ENCODE data around the gene KRT37.

Gene KRT37

GRCh38 chr17:41424111-41424635 is at the start of gene KRT37:
TSS of gene KRT37 (minus strand) at chr17:41424585. CDS start at chr17:41424523, 62 bp downstream.
- no peak for DNase-seq

- no peak for DNase-seq
Observed at GRCh38 chr17:41468346-41468745, 44.0 kb upstream of the KRT37 start.

DNA sequence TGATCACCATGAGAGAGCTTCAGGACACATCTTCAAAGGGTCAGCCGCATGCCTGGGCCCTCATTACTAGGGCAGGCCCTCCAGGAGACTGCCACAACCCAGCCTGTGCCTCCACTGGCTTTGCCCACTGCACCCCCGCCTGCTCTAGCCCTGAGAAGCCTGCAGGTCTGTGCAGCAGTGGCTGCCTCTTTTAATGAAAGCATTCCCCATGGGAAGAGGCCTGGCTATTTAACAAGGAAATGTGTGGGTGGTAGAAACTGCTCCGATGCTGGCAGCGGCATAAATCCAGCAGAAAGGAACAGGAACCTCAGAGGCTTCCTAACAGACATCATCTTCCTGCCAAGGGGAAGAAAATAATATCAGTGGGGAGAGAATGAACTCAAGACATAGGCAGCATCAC is 43.2 kb upstream of the KRT37 start:
- DNase-seq: no peak

GRCh38 chr17:41466988-41467387 is 42.6 kb upstream of the KRT37 start, which contains the start of gene KRT32:
TSS of gene KRT32 (minus strand) at chr17:41467386. CDS start at chr17:41467325, 61 bp downstream.
- no peak for DNase-seq

DNA sequence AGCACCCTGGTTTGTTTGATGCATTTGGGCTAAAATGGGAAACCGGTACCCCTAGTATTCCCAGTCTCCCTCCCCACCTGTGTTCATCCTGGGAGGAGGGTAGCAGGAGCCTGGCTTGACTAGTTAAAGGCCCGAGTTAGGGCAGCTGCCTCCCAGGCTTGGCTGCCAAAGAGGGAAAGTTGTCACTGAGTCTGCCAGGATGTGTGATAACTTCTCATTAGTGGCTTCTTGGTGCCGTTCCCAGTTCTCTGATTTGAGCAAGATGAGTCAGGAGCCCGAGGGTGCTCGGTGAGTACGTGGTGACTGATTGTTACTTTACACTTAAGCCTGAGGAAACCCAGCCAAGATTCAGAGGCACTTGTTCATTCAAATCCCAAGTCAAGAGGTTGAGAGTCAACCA is 40.3 kb upstream of the KRT37 start:
- no peak for DNase-seq

- no peak for DNase-seq
Observed at GRCh38 chr17:41464173-41464572, 39.8 kb upstream of the KRT37 start.

GRCh38 chr17:41463746-41464145 is 39.4 kb upstream of the KRT37 start:
- DNase-seq: no peak

DNA sequence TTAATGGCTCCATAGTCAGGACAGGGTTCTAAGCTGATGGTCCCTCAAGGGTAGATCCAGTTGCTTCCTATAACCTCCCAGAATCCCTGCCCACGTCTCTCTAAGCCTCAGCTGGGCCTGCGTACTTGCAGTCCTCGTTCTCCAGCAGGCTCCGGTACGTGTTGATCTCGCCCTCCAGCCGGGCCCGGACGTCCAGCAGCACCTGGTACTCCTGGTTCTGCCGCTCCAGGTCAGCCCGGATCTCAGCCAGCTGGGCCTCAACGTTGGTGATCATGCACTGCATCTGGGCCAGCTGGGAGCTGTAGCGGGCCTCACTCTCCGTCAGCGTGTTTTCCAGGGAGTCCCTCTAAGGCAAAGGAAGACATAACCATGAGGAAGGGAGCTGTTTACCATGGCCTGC is 38.3 kb upstream of the KRT37 start:
- DNase-seq: no peak

DNA sequence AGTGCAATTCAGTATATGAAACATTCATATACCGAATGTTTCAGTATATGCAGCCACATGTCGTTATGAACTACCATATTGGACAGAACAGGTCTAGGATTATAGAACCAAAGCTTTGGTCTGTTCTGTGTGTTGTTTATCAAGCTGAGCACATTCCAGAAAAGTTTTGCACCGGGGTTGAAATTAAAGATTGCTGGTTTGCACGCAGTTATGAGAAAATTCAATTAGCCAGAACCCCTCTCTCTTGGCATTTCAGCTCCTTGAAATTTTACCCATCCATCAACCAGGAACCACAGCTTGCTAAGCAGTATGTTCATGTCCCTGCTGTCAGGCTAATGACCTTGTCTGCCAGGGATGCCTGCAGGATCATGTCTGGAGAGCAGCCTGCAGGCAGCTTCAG is 33.3 kb upstream of the KRT37 start:
- no peak for DNase-seq

DNA sequence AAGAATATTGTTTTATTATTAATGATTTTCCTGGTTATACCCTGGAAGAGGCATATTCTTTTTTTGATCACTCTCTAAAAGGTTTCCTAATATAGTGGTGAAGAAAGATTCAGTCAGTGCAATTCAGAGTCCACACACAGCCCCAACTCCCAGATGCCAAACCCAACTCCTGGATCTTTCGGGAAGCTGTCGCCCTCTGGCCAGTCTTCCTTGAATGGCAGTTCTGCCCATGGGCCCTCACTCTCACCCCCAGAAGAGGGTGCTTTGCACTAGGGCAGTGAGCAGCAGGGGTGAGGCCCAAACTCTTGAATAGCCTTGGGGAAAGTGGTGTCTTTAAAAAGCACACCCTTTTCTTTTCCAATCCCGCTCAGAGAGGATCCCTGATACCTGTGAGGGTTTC is 31.8 kb upstream of the KRT37 start:
- DNase-seq: no peak

- no peak for DNase-seq
Observed at GRCh38 chr17:41455236-41455635, 30.9 kb upstream of the KRT37 start.

GRCh38 chr17:41453066-41453465 is 28.7 kb upstream of the KRT37 start:
- DNase-seq: no peak

- DNase-seq: no peak
Observed at GRCh38 chr17:41452281-41452680, 27.9 kb upstream of the KRT37 start.

- no peak for DNase-seq
Observed at GRCh38 chr17:41451154-41451728, 26.9 kb upstream of the KRT37 start.

- no peak for DNase-seq
Observed at GRCh38 chr17:41449008-41449407, 24.6 kb upstream of the KRT37 start.

- DNase-seq: no peak
Observed at GRCh38 chr17:41448506-41448905, 24.1 kb upstream of the KRT37 start.

GRCh38 chr17:41446806-41447205 is 22.4 kb upstream of the KRT37 start:
- DNase-seq: no peak

DNA sequence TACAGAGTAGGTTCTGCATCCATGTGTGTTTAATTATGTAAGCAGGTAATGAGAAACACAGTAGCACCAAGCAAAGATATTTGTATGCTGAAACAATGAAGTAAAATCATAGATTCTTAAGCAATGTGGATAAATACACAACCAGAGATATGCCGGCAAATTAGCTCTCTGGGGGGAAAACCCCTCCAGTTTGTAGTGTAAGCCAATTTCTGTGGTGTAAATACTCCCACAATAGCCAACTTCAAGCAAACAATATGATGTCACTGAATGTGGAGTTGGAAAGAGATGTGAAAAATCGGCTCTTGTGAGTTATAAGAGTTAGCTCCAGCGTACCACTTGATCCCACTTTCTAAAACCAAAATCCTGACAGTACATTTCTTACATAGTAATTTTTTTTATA is 20.3 kb upstream of the KRT37 start:
- no peak for DNase-seq

GRCh38 chr17:41444186-41444585 is 19.8 kb upstream of the KRT37 start:
- no peak for DNase-seq

GRCh38 chr17:41442739-41443138 is 18.4 kb upstream of the KRT37 start:
- no peak for DNase-seq

DNA sequence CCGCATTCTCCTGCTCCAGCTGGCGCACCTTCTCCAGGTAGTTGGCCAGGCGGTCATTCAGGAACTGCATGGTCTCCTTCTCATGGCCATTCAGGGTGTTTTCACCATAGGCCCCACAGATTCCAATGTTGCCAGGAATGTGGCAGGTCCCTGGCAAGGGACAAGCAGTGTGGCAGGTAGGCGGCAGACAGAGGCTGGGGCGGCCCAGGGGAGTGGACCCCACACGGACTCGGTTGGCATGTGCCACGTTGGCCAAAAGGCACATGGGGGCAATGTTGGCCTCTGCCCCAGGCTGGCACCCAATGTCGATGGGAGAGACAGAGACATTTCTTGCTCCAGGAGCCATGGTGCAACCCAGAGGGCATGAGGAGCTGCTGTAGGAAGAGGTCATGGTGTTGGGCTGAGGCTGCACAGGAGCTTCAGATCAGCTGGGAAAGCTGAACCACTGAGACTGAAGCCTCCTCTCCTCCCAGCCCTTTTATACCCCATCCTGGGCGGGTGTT is 16.2 kb upstream of the KRT37 start, which contains the start of gene KRT38:
Gene KRT38 (minus strand): TSS at position 453 of the 503 bp plus-strand sequence. CDS start 62 bp downstream, at position 391.
- no peak for DNase-seq

DNA sequence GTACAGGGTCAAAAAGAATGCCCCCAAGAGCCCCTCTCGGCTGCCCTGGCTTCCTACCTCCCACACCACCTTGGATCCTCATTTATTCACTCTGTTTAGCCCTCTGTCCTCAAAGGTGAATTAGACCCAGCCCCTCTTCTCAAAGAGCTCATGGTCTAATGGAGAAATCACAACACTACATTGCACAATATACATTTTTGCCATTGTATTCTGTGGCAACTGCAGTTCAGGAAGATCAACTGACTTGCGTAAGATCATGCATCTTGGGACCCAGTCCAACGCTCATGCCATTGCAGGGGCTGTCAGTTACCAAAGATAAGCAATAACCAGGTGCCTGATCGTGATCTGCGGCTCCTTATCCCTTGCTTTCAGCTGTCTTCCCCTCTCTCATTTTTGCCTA is 15.0 kb upstream of the KRT37 start:
- DNase-seq: no peak

DNA sequence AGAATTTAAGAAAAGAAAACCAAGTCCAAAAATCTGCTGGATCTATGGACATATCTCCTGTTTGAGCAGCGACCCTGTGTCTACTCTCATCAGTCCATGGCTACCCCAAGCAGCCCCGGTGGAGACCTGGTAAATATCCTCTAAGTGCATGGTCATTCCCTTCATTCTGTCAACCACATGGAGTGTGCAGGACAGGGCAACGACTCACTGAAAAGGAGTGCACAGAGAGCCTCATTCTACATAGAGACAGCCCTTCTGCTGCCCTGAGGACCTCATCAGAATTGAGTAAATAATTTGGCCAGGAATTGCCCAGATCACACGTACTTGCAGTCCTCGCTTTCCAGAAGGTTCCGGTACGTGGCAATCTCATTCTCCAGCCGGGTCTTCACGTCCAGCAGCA is 13.4 kb upstream of the KRT37 start:
- no peak for DNase-seq

- DNase-seq: no peak
Observed at GRCh38 chr17:41437254-41437653, 12.9 kb upstream of the KRT37 start.

DNA sequence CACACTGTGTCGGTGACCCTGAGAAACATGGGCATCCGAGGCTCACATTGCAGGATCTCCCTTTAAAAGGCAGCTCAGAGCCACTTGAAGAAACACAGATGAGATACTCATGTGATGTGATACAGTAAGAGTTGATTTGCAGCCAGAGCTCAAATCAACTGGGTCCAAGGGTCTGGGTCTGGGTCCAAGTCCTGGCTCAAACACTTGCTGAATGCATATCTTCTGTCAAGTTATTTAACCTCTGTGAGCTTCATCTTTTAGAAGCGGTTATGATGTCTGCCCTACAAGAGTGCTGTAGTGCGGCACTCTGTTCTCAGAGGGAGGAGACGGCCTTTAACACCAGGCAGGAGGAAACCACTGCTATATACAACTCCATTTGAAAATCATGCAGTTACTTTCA is 10.0 kb upstream of the KRT37 start:
- no peak for DNase-seq

All from NCI-H345 (cell line).